ENCODE measurements around the gene NFXL1.

NFXL1 gene

DNA sequence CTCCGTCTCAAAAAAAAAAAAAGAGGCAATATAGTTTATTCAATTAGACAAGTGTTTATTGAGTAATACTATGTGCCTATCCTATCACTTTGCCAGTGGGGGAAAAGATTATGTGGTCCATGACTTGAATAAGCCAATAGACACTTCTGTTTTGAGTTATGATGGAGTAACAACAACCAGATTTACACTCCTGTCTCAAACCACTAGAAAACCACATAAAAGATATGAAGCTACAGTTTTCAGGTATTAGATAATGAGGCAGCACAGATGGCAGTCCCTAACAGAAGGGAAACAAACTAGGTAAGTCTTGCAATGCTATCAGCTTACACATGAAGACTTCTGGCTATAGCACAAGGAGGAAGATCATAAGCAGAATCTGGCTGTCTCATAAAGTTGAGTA is 22.5 kb downstream of the NFXL1 start:
- ChIA-PET CTCF (interaction anchor here (1.1 to 3.2 kb wide), 3 partner anchors 11 to 14 kb away, joined by 3 to 12 read pairs (median 9); no protein-coding TSS in a partner anchor), POLR2A (no interaction called here)
- no peak for DNase-seq (ENCODE audit: extremely low spot score)
- TF ChIP-seq, protein P1, sequence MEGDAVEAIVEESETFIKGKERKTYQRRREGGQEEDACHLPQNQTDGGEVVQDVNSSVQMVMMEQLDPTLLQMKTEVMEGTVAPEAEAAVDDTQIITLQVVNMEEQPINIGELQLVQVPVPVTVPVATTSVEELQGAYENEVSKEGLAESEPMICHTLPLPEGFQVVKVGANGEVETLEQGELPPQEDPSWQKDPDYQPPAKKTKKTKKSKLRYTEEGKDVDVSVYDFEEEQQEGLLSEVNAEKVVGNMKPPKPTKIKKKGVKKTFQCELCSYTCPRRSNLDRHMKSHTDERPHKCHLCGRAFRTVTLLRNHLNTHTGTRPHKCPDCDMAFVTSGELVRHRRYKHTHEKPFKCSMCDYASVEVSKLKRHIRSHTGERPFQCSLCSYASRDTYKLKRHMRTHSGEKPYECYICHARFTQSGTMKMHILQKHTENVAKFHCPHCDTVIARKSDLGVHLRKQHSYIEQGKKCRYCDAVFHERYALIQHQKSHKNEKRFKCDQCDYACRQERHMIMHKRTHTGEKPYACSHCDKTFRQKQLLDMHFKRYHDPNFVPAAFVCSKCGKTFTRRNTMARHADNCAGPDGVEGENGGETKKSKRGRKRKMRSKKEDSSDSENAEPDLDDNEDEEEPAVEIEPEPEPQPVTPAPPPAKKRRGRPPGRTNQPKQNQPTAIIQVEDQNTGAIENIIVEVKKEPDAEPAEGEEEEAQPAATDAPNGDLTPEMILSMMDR (IDR thresholded peaks at IDR 0.05; ENCODE audit: control extremely low read depth, extremely low read depth, low read depth, missing control alignments), result no peak

GRCh38 chr4:47882228-47882627 is 32.2 kb downstream of the NFXL1 start:
- DNase-seq (ENCODE audit: extremely low spot score), result no peak
- CTCF ChIA-PET, result interaction anchor here (1.3 to 2.6 kb wide), 3 partner anchors 9 to 34 kb away, joined by 3 to 9 read pairs (median 5); no protein-coding TSS in a partner anchor
- POLR2A ChIA-PET, result no interaction called here
- TF ChIP-seq, protein P1 (IDR thresholded peaks at IDR 0.05; ENCODE audit: control extremely low read depth, extremely low read depth, low read depth, missing control alignments), result no peak

DNA sequence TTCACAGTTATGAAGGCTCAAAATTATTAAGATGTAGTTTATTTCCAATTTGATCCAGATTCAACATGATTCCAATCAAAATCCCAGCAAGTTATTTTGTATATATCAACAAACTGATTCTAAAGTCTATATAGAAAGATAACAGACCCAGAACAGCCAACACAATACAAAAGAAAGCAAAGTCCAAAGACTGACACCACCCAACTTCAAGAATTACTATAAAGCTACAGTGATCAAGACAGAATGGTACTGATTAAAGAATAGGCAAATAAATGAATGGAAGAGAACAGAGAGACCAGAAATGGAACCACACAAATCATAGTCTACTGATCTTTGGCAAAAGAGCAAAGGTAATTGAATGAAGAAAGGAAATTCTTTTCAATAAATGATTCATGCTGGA is 34.9 kb downstream of the NFXL1 start:
- ChIA-PET POLR2A (no interaction called here), CTCF (interaction anchor here (1.3 to 2.2 kb wide), 2 partner anchors 24 to 42 kb away, joined by 6 to 7 read pairs; partner anchors contain the start of gene CORIN)
- no peak for DNase-seq (ENCODE audit: extremely low spot score)
- TF ChIP-seq, protein P1 (IDR thresholded peaks at IDR 0.05; ENCODE audit: control extremely low read depth, extremely low read depth, low read depth, missing control alignments), result no peak

DNA sequence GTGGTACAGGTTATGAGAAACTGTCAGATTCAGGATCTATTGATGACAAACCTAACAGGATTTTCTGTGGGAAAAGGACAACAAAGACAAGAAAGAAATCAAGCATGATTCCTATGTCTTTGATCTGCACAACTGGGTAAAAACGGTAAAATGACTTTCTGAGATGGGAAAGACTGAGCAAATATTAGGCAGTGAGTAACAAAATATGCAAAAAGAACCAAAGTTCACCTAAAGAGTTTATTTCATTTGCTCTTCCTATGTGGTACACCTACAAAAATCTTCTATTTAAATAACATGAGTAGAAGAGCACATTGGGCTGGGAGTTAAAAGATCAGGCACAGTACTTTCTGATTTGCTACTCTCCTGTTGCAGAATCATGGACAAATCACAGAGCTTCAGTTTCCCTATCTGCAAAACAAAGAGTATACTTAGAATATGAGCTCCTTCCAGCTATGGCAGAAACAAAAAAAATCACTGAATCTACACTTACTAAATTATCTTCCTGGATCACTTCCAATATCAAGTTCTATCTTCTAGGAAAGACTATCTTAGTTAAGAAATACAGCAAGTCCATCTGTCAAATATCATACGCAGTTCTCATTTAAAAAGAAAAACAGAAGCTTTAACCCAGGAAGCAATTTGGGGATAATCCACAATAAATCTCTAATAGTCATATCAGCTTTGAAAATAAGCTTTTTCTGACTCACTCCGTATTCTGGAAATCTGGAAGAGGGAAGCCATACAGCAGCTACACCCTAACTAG is 37.4 kb downstream of the NFXL1 start:
- no peak for DNase-seq (ENCODE audit: extremely low spot score)
- TF ChIP-seq, protein P1 (IDR thresholded peaks at IDR 0.05; ENCODE audit: control extremely low read depth, extremely low read depth, low read depth, missing control alignments), result no peak
- ChIA-PET CTCF (interaction anchor here (0.8 to 1.9 kb wide), 4 partner anchors 9 to 40 kb away, joined by 3 to 5 read pairs (median 4); no protein-coding TSS in a partner anchor), POLR2A (no interaction called here)

- ChIA-PET POLR2A (no interaction called here), CTCF (interaction anchor here (1.9 kb wide), 1 partner anchor 10 kb away, joined by 4 read pairs; no protein-coding TSS in a partner anchor)
- TF ChIP-seq, protein P1 (IDR thresholded peaks at IDR 0.05; ENCODE audit: control extremely low read depth, extremely low read depth, low read depth, missing control alignments), result no peak
- no peak for DNase-seq (ENCODE audit: extremely low spot score)
Measured at GRCh38 chr4:47876310-47876709, 38.1 kb downstream of the NFXL1 start.

GRCh38 chr4:47873877-47874541 is 40.4 kb downstream of the NFXL1 start:
- ChIA-PET CTCF (no interaction called here), POLR2A (no interaction called here)

More at GRCh38 chr4:47873877-47874541, 40.4 kb downstream of the NFXL1 start:
- DNase-seq (ENCODE audit: extremely low spot score), result no peak
- TF ChIP-seq, protein P1 (IDR thresholded peaks at IDR 0.05; ENCODE audit: control extremely low read depth, extremely low read depth, low read depth, missing control alignments), result no peak

All from GM10248 (cell line).